ENCODE measurements around the gene RPL10A.

Gene RPL10A

GRCh38 chr6:35493307-35493983 lies 25.2 kb downstream of the RPL10A start:
- DNase-seq = no peak

- no peak for DNase-seq
Observed at GRCh38 chr6:35494161-35494563, 26.0 kb downstream of the RPL10A start.

DNA sequence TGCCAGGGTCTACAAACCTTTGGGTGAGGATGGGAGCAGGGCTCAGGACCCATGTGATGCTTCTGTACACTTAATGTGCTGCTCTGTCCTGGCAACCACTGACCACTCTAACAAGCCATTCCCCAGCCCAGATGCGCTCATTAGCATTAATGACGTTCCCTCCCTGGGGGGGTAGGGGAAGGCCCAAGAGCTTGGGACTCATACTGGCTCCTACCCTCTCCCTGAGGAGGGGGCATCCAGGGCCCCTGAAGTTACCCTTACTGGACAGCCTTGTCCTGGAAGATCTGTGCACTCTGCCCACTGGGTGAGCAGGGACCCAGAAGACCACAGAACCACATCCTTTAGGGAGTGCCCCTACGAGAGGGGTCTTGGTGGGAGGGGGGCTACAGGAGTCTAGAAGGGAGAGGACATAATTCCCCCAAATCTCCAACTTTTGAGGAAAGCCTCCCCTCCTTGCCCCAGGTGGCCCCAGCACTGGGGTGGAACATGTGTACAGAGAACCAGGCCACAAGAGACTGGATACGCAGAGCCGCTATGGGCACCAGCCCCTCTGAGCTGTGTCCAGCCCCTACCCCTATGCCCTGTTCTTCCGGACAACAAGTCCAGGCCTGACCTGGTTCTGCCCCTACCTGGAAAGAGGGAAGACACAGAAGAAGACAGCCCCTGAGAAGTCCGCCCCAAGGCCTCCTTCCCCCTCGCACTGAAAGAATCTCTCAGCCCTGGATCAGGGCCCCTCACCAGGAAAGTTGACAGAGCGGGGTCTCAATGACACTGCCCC lies 27.2 kb downstream of the RPL10A start:
- DNase-seq = no peak

- no peak for DNase-seq
Observed at GRCh38 chr6:35496036-35496840, 28.0 kb downstream of the RPL10A start.

DNA sequence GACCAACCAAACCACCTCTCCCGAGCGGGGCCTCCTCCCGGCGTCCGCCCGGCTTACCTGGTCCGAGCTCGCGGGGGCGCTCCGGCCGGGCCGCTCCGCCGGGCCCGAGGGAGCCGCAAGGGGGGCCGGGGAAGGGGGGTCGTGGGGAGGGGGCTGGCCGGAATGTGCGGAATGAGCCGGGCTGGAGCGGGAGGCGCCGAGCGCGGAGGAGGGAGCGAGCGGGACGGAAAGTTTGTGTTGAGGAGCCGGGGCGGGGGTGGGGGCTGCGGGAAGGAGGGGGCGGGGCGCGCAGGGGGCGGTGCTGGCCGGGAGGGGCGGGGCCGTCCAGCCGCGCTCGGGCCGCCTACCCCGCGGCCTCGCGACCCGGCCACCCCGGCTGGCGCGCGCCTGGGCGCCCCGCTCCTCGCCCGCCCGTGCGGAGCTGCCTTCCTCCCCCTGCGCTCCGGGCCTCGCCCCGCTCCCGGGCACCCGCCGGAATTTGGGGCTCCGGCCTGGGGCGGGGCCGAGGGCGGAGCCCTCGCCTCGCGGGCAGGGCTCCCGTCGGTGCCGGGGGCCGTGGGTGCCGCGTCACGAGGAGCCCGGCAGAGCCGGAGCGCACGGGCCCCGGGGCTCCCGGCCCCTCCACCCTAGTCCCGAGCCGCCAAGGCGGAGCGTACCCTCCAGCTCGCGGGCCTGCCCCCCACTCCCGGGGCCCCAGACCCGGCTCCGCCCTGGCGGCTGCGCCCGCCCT lies 28.8 kb downstream of the RPL10A start, which contains the start of gene TEAD3:
Gene TEAD3, minus strand, starts transcription at position 239 of the 730 bp plus-strand sequence.
- peak; percentile 89 for DNase-seq

- DNase-seq = peak; percentile 91
Observed at GRCh38 chr6:35497571-35498421, 29.6 kb downstream of the RPL10A start.

DNA sequence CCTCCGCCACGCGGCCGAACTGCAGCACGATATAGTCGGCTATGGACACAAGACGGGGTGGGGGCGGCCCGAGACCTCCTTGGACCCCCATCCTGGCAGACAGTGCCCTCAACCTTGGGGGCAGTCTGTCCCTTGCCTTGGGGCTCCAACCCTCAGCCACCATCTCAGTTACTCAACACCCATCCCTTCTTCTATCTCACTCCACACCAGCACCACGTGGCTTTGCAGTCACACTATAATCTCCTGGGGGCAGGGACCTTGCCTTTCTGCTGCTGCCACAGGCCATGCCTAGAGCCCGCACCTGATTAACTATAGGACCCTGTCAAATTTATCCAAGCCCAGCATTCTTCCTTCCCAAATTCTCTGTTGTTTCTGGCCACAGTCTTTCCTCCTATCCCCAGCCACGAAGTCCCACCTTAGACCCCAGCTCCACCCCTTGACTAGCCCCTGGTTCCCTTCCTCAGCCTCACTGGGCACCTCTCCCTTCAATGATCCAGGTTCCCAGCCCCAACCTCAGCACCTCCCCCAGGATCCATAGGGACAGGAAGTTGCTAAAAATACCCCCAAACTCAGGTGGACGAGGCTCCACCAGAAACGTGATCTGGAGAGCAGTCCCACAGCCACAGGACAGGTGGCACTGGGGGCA lies 30.3 kb downstream of the RPL10A start:
- no peak for DNase-seq

GRCh38 chr6:35499372-35499771 lies 31.2 kb downstream of the RPL10A start:
- DNase-seq = no peak

DNA sequence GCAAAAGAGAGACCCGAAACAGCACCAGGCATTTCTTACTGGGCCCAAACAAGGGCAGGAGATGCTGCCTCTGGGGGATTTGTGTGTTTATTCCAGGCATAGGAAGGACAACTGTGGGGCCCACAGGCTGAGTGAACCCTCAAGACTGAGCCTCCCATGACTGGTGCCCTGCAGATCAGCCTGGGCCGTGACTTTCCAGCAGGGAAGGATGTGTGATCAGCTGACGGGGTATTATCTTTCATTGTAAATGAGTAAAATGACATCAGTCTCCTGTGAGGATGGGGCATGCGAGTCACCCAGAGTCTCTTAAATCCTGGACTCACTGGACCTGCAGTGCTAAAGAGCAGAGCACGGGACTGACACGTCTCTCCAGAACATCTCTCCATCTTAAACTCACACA lies 32.6 kb downstream of the RPL10A start:
- DNase-seq = no peak

DNA sequence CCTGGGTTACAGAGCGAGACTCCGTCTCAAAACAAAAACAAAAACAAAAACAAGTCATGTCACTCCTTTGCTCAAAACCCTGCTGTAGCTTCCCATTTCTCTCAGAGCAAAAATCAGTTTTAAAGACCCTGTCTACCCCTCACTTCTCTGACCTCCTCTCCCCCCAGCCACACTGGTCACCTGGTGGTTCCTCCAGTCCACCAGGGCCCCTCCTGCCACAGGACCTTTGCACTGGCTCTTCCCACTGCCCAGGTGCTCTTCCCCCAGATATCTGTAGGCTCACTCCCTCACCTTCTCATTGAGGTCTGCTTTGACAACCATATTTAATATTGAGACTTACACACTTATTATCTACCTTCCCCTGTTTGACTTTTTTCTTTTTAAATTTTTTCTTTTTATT lies 33.6 kb downstream of the RPL10A start:
- DNase-seq = no peak

GRCh38 chr6:35503534-35503933 lies 35.3 kb downstream of the RPL10A start:
- DNase-seq = no peak

DNA sequence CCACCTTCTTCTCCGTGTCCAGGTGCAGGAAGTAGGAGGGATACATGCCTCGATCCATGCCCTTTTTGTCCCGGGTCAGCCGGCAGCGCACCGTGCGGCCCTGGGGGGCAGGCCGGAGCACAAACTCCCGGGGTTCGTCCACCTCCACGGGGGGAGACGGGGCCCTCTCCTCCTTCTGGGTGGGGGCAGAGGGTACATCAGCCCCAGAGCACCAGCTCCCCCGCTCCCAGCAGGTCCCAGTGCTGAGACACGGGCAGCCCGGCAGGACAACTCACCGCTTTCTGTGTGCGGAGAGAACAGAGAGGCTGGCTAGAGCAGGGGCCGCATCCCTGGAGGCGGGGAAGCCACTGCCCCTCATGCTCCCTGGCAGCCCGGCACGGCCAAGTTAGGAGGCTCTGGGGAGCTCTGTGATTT lies 37.8 kb downstream of the RPL10A start:
- DNase-seq = no peak

DNA sequence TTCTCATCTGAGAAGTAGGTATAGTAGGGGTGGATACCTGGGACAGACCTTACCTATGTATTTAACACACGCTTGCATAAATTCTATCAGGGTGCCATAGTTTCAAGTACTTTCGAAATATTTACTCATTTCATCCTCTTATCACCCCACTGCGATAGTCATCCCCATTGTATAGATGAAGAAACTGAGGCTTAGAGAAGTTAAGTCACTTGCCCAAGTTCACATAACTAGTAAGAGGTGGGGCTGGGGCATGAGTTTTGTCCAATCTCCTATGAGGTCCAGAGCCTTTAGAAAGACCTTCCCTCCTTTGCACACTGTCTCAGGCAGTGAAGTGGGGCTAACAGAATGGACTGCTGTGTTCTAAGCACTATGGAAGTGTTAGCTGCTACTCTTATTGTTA lies 38.3 kb downstream of the RPL10A start:
- no peak for DNase-seq

GRCh38 chr6:35507221-35507620 lies 39.0 kb downstream of the RPL10A start:
- DNase-seq = no peak

DNA sequence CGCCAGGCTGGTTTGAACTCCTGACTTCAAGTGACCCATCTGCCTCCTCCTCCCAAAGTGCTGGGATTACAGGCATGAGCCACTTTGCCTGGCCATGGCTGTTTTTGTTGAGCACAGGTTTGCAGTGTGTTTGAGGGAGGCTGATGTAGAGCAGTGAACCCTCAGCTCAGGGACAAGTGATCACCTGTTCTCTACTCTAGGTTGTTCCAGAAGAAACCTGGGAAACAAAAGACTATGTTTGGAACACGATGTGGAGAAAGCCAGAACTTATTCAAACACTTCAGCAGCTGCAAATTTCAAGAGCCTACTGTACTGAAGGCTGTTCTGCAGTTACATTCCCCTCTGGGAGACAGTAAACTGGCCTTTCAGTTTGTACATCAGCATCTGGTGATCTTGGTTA lies 39.8 kb downstream of the RPL10A start:
- no peak for DNase-seq

DNA sequence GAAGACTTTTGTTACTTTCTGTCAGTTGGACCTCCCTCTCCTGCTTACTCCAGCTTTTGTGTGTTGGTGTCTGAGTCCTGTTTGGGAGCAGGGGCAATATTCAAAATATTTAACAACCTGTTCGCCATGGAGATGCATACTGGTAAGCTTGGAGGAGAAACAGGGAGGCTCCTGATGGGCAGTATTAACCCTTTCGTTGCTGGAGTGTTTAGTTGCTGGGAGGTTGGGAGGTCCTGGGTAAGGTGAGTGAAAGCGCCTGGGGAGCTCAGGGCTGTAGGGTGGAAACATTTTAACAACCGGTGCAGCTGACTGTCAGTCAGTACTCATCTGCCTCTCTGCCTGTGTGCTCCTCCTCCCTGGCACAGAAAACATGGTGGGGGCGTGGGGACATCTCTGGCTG lies 40.3 kb downstream of the RPL10A start:
- no peak for DNase-seq

DNA sequence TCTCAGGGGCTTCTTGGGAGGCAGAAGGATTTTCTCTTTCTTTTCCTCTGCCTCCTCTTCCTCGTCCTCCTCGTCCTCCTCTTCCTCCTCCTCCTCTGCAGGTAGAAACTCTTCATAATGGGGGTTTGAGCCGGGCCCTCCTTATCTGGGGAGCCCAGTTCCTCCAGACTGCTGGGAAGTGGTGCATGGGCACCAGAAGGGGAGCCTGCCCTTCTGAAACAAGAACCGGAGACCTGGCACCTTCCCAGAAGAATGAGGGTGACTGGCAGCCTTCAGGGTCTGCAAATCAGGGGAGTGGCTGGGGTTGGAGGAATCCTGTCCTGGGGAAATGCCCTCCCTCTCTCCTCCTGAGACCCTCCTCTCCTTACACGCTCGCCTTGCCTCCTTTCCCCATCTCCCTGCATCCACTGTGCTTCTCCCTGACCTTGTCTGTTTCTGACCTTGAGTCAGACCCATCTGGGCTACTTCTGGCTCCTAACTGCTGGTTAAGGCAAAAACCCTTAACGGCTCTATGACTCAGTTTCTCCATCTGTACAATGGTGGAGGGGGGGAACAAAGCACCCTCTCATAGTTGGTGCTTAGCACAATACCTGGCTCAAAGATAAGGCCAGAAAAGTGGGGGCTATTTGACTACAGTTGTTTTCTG lies 42.8 kb downstream of the RPL10A start:
- no peak for DNase-seq

DNA sequence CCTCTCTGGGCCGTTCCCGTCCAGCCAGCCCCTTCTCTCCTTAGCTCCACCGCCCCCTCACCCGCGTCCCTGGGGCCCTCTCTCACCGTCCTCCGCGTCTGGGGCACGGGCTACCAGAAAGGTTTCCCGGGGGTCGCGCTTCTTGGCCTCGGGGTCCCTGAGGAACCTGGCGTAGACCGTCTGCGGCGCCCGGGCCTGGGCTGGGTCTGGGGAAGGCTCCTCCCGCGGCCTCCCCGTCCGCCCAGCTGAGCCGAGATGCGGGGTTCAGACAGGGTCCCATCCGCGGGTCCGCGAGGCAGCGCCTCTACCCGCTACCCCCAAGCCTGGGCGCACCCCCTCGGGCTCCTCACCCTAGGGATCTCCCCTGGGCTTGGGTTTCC lies 43.4 kb downstream of the RPL10A start:
- DNase-seq = no peak

GRCh38 chr6:35512006-35512405 lies 43.8 kb downstream of the RPL10A start:
- no peak for DNase-seq

DNA sequence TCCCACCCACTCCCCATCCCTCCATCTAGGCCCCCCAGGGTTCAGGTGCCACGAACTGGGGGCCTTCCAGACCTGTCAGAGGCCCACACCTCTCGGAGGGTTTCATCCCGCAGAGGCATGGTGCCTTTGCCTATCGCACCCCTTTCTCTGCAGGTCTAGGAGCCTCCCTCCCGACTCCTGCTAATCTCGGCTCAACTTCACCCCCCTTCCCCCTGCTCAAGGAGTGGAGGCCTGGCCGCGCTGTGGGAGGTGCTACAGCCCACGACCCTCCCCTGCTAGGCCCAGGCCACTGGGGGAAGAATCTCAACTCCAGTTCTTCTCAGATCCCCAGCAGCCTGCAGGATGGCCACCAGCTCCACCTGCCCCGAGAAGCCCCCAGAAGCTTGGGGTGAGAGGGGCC lies 44.5 kb downstream of the RPL10A start, which contains the start of gene TULP1:
Gene TULP1, minus strand, starts transcription at position 157 of the 400 bp plus-strand sequence. Its CDS starts 38 bp downstream, at position 119.
- no peak for DNase-seq

GRCh38 chr6:35514587-35514986 lies 46.4 kb downstream of the RPL10A start:
- DNase-seq = no peak
